ENCODE results near the gene SIPA1L3.

Gene SIPA1L3

DNA sequence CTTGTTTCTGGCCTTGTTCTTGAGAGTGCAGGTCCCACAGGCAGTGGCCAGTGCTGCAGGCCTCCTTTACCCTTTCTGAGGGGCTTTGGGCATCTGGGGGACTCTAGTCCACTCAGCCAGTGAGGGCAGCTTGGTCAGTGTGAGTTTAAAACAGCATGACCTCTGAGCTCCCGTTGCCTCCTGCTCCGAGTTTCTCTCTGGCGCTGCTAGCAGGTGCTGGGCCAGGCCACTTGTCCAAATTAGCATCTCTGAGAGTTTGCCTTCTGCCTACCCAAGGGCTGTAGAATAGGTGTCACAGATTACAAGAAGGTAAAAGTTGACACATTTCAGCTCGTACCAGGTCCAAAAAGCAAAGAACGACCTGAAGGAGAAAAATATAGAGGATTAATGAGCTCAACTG lies 105.9 kb downstream of the SIPA1L3 start:
- no peak overlapping the region for H2AFZ ChIP-seq (ENCODE audit: low read depth, low read length)
- H3K9ac ChIP-seq (ENCODE audit: low read length) = no peak overlapping the region
- H4K20me1 ChIP-seq (ENCODE audit: insufficient read depth, low read length) = no peaks in the 10 kb centered on the region
- no peak for TF ChIP-seq EZH2phosphoT487 (IDR thresholded peaks at IDR 0.05; ENCODE audit: low read depth)
- TF ChIP-seq, protein P1, sequence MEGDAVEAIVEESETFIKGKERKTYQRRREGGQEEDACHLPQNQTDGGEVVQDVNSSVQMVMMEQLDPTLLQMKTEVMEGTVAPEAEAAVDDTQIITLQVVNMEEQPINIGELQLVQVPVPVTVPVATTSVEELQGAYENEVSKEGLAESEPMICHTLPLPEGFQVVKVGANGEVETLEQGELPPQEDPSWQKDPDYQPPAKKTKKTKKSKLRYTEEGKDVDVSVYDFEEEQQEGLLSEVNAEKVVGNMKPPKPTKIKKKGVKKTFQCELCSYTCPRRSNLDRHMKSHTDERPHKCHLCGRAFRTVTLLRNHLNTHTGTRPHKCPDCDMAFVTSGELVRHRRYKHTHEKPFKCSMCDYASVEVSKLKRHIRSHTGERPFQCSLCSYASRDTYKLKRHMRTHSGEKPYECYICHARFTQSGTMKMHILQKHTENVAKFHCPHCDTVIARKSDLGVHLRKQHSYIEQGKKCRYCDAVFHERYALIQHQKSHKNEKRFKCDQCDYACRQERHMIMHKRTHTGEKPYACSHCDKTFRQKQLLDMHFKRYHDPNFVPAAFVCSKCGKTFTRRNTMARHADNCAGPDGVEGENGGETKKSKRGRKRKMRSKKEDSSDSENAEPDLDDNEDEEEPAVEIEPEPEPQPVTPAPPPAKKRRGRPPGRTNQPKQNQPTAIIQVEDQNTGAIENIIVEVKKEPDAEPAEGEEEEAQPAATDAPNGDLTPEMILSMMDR (IDR thresholded peaks at IDR 0.05; ENCODE audit: low read depth, low read length) = no peak
- no peaks in the 10 kb centered on the region for H3K36me3 ChIP-seq (replicated peaks; ENCODE audit: low read depth, low read length)
- H3K27me3 ChIP-seq (ENCODE audit: low read depth, low read length) = no peaks in the 10 kb centered on the region
- H3K4me3 ChIP-seq (ENCODE audit: low read length) = no peak overlapping the region
- H3K79me2 ChIP-seq (ENCODE audit: low read length) = no peaks in the 10 kb centered on the region
- no peaks in the 10 kb centered on the region for H3K9me3 ChIP-seq (ENCODE audit: insufficient read depth, low read length)
- H3K4me2 ChIP-seq (ENCODE audit: low read length) = no peak overlapping the region
- H3K27ac ChIP-seq (ENCODE audit: low read length) = no peak overlapping the region
- no peaks in the 10 kb centered on the region for H3K4me1 ChIP-seq (ENCODE audit: low read length)

DNA sequence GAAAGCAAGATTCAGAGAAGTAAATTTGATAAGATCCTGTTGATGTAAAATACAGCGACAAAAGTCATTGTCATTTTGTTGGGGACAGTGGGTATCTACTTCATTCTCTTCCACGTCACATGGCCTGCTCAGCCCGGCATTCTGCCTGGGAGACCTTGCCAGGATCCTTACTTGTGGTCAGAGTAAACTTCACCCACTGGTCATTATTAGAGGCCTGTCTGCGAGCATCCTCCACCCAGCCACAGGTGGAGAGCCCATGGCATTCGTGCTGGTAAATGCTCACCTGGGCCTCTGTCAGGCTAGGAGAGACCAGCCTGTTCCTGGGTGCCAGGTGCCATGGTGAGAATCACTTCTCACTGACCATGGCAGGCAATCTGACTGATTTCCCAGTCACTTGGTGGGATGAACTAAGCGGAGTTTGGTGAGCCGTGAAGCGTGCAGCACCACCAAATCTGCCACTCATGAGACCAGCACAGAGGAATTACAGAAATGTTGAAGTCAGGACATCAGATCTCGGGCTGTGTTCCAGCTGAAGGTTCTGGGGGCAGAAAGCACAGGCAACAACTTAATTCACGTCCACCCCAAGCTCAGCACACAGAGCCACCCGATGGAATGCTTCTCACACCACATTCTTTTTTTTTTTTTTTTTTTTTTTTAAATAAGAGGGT lies 107.0 kb downstream of the SIPA1L3 start:
- Histone ChIP-seq H3K27me3 (ENCODE audit: low read depth, low read length) (no peaks in the 10 kb centered on the region), H3K36me3 (replicated peaks; ENCODE audit: low read depth, low read length) (no peaks in the 10 kb centered on the region), H3K27ac (ENCODE audit: low read length) (no peak overlapping the region), H3K9me3 (ENCODE audit: insufficient read depth, low read length) (no peaks in the 10 kb centered on the region), H3K4me3 (ENCODE audit: low read length) (no peak overlapping the region), H2AFZ (ENCODE audit: low read depth, low read length) (no peak overlapping the region), H3K9ac (ENCODE audit: low read length) (no peak overlapping the region), H4K20me1 (ENCODE audit: insufficient read depth, low read length) (no peaks in the 10 kb centered on the region), H3K4me2 (ENCODE audit: low read length) (no peak overlapping the region), H3K4me1 (ENCODE audit: low read length) (no peaks in the 10 kb centered on the region), H3K79me2 (ENCODE audit: low read length) (no peaks in the 10 kb centered on the region)
- TF ChIP-seq EZH2phosphoT487 (IDR thresholded peaks at IDR 0.05; ENCODE audit: low read depth) = no peak
- TF ChIP-seq, protein P1 (IDR thresholded peaks at IDR 0.05; ENCODE audit: low read depth, low read length) = no peak

DNA sequence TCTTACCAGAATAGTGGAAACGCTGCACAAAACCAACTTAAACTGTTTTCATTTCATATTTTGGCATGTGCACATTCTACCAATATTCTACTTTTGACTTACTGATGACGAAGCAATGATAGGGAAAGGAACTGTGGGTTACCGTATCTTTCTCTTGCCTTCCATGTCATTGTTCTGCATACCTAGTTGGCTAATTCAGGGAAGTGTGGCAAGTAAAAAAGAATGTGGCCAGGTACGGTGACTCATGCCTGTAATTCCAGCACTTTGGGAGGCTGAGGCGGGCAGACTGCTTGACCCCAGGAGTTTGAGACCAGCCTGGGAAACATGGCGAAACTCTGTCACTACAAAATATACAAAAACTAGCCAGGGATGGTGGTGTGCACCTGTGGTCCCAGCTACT lies 108.2 kb downstream of the SIPA1L3 start:
- H4K20me1 ChIP-seq (ENCODE audit: insufficient read depth, low read length) = no peaks in the 10 kb centered on the region
- no peak overlapping the region for H3K4me2 ChIP-seq (ENCODE audit: low read length)
- H3K36me3 ChIP-seq (replicated peaks; ENCODE audit: low read depth, low read length) = no peaks in the 10 kb centered on the region
- no peak overlapping the region for H3K27ac ChIP-seq (ENCODE audit: low read length)
- no peaks in the 10 kb centered on the region for H3K79me2 ChIP-seq (ENCODE audit: low read length)
- H3K4me1 ChIP-seq (ENCODE audit: low read length) = no peaks in the 10 kb centered on the region
- no peak overlapping the region for H3K4me3 ChIP-seq (ENCODE audit: low read length)
- H3K27me3 ChIP-seq (ENCODE audit: low read depth, low read length) = no peaks in the 10 kb centered on the region
- no peak overlapping the region for H3K9ac ChIP-seq (ENCODE audit: low read length)
- H3K9me3 ChIP-seq (ENCODE audit: insufficient read depth, low read length) = no peaks in the 10 kb centered on the region
- TF ChIP-seq, protein P1 (IDR thresholded peaks at IDR 0.05; ENCODE audit: low read depth, low read length) = no peak
- no peak for TF ChIP-seq EZH2phosphoT487 (IDR thresholded peaks at IDR 0.05; ENCODE audit: low read depth)
- no peak overlapping the region for H2AFZ ChIP-seq (ENCODE audit: low read depth, low read length)

DNA sequence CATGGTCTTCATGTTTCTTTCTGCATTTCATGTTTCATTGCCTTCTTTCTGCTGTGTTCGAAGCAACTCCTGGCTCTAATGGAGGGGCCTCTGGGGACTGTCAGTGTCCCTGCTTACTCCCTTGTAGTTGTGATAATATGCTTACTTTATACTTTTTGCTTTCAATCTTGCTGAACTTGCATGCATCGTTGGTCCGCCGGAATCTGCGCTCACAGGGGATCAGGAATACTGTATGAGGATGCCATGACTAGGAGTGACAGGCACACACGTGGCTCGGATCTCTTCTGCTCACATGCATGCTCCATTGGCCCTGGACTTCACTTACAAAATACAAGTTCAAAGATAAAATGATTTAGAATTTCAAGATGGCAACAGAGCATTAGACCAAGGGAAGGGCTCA lies 108.8 kb downstream of the SIPA1L3 start:
- Histone ChIP-seq H4K20me1 (ENCODE audit: insufficient read depth, low read length) (no peaks in the 10 kb centered on the region), H3K9me3 (ENCODE audit: insufficient read depth, low read length) (no peaks in the 10 kb centered on the region), H3K4me2 (ENCODE audit: low read length) (no peak overlapping the region), H3K79me2 (ENCODE audit: low read length) (no peaks in the 10 kb centered on the region), H3K36me3 (replicated peaks; ENCODE audit: low read depth, low read length) (no peaks in the 10 kb centered on the region), H3K9ac (ENCODE audit: low read length) (no peak overlapping the region), H3K4me1 (ENCODE audit: low read length) (no peaks in the 10 kb centered on the region), H3K27me3 (ENCODE audit: low read depth, low read length) (no peaks in the 10 kb centered on the region), H2AFZ (ENCODE audit: low read depth, low read length) (no peak overlapping the region), H3K4me3 (ENCODE audit: low read length) (no peak overlapping the region), H3K27ac (ENCODE audit: low read length) (no peak overlapping the region)
- TF ChIP-seq, protein P1 (IDR thresholded peaks at IDR 0.05; ENCODE audit: low read depth, low read length) = no peak

All from OCI-LY3 (cell line).